ENCODE results near the gene PSMG3. TPM values are rescaled to one million over a fixed set of nuclear protein-coding genes. Genes with fewer than 3 reads are reported as not detected.
A peak's percentile ranks its signal among the peaks of the same experiment; 100 is the strongest.

Gene PSMG3
- total and polyA plus RNA-seq, 2 experiments from 2014 or later = 28.3 to 84.8 TPM

- no peaks in the 10 kb centered on the region for H3K9me3 Mint-ChIP-seq
- Histone ChIP-seq H3K27ac (ENCODE audit: low read depth) (peak overlapping the region; percentile 39; the same call in 1 of the 2 replicates), H3K79me2 (replicated peaks; ENCODE audit: insufficient read depth) (peaks cover 56% of the 10 kb centered on the region), H3K27me3 (ENCODE audit: insufficient read depth) (no peaks in the 10 kb centered on the region), H3F3A (replicated peaks; ENCODE audit: low read depth) (0 out of 2 replicates have a peak, but pooled peaks cover 11% of the 10 kb centered on the region), H3K4me3 (peak overlapping the region; percentile 55), H2AFZ (no peak overlapping the region), H3K36me3 (ENCODE audit: insufficient read depth) (no peaks in the 10 kb centered on the region), H3K4me1 (ENCODE audit: insufficient read depth) (peaks cover 20% of the 10 kb centered on the region), H3K9me2 (ENCODE audit: insufficient read depth) (no peaks in the 10 kb centered on the region), H4K20me1 (replicated peaks; ENCODE audit: insufficient read depth) (no peaks in the 10 kb centered on the region; the same call in 1 of the 2 replicates), H3K4me2 (peak overlapping the region; percentile 78)
- peak overlapping the region; percentile 84 for H3K4me3 Mint-ChIP-seq
- DNase-seq (ENCODE audit: low spot score) = no peak
- H3K4me1 Mint-ChIP-seq = peaks cover 36% of the 10 kb centered on the region
- peak overlapping the region; percentile 40; the same call in 1 of the 2 replicates for H3K27ac Mint-ChIP-seq
- no peak for ATAC-seq
- TF ChIP-seq CREB1 (CRISPR knock-in tag; IDR thresholded peaks at IDR 0.05; ENCODE audit: low read depth) (no peak), ETS1 (IDR thresholded peaks at IDR 0.05) (no peak), EZH2 (IDR thresholded peaks at IDR 0.05; ENCODE audit: low read depth, unreplicated experiment) (no peak), ZNF331 (CRISPR knock-in tag; IDR thresholded peaks at IDR 0.05; ENCODE audit: low read depth) (no peak), ZNF114 (CRISPR knock-in tag; IDR thresholded peaks at IDR 0.05) (no peak), CTCF (conservative IDR thresholded peaks at IDR 0.05; ENCODE audit: low read depth in 2 of 2) (no peak), STAT1 (IDR thresholded peaks at IDR 0.05; ENCODE audit: unreplicated experiment) (no peak), NANOG (IDR thresholded peaks at IDR 0.05; ENCODE audit: borderline replicate concordance) (no peak), POLR2AphosphoS5 (IDR thresholded peaks at IDR 0.05; ENCODE audit: low read depth) (no peak), EZH2phosphoT487 (IDR thresholded peaks at IDR 0.05; ENCODE audit: unreplicated experiment) (no peak), JUNB (IDR thresholded peaks at IDR 0.05; ENCODE audit: unreplicated experiment) (no peak)
- TF ChIP-seq, protein P1, sequence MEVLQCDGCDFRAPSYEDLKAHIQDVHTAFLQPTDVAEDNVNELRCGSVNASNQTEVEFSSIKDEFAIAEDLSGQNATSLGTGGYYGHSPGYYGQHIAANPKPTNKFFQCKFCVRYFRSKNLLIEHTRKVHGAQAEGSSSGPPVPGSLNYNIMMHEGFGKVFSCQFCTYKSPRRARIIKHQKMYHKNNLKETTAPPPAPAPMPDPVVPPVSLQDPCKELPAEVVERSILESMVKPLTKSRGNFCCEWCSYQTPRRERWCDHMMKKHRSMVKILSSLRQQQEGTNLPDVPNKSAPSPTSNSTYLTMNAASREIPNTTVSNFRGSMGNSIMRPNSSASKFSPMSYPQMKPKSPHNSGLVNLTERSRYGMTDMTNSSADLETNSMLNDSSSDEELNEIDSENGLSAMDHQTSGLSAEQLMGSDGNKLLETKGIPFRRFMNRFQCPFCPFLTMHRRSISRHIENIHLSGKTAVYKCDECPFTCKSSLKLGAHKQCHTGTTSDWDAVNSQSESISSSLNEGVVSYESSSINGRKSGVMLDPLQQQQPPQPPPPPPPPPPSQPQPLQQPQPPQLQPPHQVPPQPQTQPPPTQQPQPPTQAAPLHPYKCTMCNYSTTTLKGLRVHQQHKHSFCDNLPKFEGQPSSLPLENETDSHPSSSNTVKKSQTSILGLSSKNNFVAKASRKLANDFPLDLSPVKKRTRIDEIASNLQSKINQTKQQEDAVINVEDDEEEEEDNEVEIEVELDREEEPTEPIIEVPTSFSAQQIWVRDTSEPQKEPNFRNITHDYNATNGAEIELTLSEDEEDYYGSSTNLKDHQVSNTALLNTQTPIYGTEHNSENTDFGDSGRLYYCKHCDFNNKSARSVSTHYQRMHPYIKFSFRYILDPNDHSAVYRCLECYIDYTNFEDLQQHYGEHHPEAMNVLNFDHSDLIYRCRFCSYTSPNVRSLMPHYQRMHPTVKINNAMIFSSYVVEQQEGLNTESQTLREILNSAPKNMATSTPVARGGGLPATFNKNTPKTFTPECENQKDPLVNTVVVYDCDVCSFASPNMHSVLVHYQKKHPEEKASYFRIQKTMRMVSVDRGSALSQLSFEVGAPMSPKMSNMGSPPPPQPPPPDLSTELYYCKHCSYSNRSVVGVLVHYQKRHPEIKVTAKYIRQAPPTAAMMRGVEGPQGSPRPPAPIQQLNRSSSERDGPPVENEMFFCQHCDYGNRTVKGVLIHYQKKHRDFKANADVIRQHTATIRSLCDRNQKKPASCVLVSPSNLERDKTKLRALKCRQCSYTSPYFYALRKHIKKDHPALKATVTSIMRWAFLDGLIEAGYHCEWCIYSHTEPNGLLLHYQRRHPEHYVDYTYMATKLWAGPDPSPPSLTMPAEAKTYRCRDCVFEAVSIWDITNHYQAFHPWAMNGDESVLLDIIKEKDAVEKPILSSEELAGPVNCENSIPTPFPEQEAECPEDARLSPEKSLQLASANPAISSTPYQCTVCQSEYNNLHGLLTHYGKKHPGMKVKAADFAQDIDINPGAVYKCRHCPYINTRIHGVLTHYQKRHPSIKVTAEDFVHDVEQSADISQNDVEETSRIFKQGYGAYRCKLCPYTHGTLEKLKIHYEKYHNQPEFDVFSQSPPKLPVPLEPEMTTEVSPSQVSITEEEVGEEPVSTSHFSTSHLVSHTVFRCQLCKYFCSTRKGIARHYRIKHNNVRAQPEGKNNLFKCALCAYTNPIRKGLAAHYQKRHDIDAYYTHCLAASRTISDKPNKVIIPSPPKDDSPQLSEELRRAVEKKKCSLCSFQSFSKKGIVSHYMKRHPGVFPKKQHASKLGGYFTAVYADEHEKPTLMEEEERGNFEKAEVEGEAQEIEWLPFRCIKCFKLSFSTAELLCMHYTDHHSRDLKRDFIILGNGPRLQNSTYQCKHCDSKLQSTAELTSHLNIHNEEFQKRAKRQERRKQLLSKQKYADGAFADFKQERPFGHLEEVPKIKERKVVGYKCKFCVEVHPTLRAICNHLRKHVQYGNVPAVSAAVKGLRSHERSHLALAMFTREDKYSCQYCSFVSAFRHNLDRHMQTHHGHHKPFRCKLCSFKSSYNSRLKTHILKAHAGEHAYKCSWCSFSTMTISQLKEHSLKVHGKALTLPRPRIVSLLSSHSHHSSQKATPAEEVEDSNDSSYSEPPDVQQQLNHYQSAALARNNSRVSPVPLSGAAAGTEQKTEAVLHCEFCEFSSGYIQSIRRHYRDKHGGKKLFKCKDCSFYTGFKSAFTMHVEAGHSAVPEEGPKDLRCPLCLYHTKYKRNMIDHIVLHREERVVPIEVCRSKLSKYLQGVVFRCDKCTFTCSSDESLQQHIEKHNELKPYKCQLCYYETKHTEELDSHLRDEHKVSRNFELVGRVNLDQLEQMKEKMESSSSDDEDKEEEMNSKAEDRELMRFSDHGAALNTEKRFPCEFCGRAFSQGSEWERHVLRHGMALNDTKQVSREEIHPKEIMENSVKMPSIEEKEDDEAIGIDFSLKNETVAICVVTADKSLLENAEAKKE (CRISPR knock-in tag; IDR thresholded peaks at IDR 0.05) = no peak
- TF ChIP-seq, protein P2, sequence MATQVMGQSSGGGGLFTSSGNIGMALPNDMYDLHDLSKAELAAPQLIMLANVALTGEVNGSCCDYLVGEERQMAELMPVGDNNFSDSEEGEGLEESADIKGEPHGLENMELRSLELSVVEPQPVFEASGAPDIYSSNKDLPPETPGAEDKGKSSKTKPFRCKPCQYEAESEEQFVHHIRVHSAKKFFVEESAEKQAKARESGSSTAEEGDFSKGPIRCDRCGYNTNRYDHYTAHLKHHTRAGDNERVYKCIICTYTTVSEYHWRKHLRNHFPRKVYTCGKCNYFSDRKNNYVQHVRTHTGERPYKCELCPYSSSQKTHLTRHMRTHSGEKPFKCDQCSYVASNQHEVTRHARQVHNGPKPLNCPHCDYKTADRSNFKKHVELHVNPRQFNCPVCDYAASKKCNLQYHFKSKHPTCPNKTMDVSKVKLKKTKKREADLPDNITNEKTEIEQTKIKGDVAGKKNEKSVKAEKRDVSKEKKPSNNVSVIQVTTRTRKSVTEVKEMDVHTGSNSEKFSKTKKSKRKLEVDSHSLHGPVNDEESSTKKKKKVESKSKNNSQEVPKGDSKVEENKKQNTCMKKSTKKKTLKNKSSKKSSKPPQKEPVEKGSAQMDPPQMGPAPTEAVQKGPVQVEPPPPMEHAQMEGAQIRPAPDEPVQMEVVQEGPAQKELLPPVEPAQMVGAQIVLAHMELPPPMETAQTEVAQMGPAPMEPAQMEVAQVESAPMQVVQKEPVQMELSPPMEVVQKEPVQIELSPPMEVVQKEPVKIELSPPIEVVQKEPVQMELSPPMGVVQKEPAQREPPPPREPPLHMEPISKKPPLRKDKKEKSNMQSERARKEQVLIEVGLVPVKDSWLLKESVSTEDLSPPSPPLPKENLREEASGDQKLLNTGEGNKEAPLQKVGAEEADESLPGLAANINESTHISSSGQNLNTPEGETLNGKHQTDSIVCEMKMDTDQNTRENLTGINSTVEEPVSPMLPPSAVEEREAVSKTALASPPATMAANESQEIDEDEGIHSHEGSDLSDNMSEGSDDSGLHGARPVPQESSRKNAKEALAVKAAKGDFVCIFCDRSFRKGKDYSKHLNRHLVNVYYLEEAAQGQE (IDR thresholded peaks at IDR 0.05; ENCODE audit: unreplicated experiment) = no peak
- H3K36me3 Mint-ChIP-seq (ENCODE audit: low read depth) = peaks cover 3% of the 10 kb centered on the region; the same call in 1 of the 3 replicates
- peaks cover 29% of the 10 kb centered on the region for H3K27me3 Mint-ChIP-seq (ENCODE audit: insufficient read depth, low read depth, poor library complexity)
These were observed 37.8 kb downstream of the PSMG3 start for GRCh38 chr7:1531979-1532455.
